MCF 10A (cell line): Measurements from ENCODE around the gene NFIA. TPM values are rescaled to one million over a fixed set of nuclear protein-coding genes. Genes with fewer than 3 reads are reported as not detected.

Experiments used
- BruUV-seq: library from RNA; stranded (reverse); fragments of 400-500 nt; replicated peaks from 2 replicates; lab custom pipeline; 2021; lab: Mats Ljungman, UMichigan
- CTCF ChIA-PET: fragments of 300-600 bp; sonication (Branson Sonifier 250); formaldehyde crosslinking; extraction: SDS; loops from one replicate; lab custom pipeline; 2021; ENCODE audit warnings: antibody characterized with exemption, inconsistent platforms; lab: Yijun Ruan, JAX
- POLR2A ChIA-PET: fragments of 300-600, 350-650 bp; sonication (Branson Sonifier 250); formaldehyde crosslinking; extraction: SDS; loops from one replicate; lab custom pipeline; 2020; ENCODE audit warnings: antibody characterized with exemption, inconsistent platforms; lab: Yijun Ruan, JAX
- DNase-seq: peaks from one replicate; pipeline ENCODE4 v3.0.0-alpha.2; 2018; ENCODE audit not compliant: unreplicated experiment
- H3K27ac Mint-ChIP-seq: one replicate; pipeline ENCODE4 v1.8.0; 2022; ENCODE audit warnings: mild to moderate bottlenecking, low read depth, mixed read lengths; ENCODE audit not compliant: unreplicated experiment
- H3K27me3 Mint-ChIP-seq: one replicate; pipeline ENCODE4 v1.8.0; 2022; ENCODE audit warnings: mixed read lengths; ENCODE audit not compliant: insufficient read depth, unreplicated experiment
- H3K36me3 Mint-ChIP-seq: one replicate; pipeline ENCODE4 v1.8.0; 2022; ENCODE audit warnings: mild to moderate bottlenecking, moderate library complexity, mixed read lengths; ENCODE audit not compliant: insufficient read depth, unreplicated experiment
- H3K4me1 Mint-ChIP-seq: one replicate; pipeline ENCODE4 v1.8.0; 2022; ENCODE audit warnings: mixed read lengths; ENCODE audit not compliant: insufficient read depth, unreplicated experiment
- H3K4me3 Mint-ChIP-seq: one replicate; pipeline ENCODE4 v1.8.0; 2022; ENCODE audit warnings: mild to moderate bottlenecking, moderate library complexity, mixed read lengths; ENCODE audit not compliant: unreplicated experiment
- H3K9me3 Mint-ChIP-seq: one replicate; pipeline ENCODE4 v1.8.0; 2022; ENCODE audit warnings: mixed read lengths; ENCODE audit not compliant: unreplicated experiment
- CTCF ChIP-seq: fragments of 200-600 bp; IDR thresholded peaks from one replicate; pipeline ENCODE4 v1.8.0; 2022; ENCODE audit warnings: antibody characterized with exemption, mild to moderate bottlenecking; ENCODE audit not compliant: unreplicated experiment
- intact Hi-C: fragments of 100-400 bp; cut with micrococcal nuclease; formaldehyde crosslinking; loops from 2 replicates; pipeline ENCODE4 v1.14.1; 2022
- total RNA-seq: library from RNA; stranded (reverse); gene quantifications from 2 replicates; pipeline ENCODE4 v1.2.3, GENCODE V29; 2022

The NFIA gene
- total RNA-seq, 1 experiment from 2014 or later = 54.8 TPM

DNA sequence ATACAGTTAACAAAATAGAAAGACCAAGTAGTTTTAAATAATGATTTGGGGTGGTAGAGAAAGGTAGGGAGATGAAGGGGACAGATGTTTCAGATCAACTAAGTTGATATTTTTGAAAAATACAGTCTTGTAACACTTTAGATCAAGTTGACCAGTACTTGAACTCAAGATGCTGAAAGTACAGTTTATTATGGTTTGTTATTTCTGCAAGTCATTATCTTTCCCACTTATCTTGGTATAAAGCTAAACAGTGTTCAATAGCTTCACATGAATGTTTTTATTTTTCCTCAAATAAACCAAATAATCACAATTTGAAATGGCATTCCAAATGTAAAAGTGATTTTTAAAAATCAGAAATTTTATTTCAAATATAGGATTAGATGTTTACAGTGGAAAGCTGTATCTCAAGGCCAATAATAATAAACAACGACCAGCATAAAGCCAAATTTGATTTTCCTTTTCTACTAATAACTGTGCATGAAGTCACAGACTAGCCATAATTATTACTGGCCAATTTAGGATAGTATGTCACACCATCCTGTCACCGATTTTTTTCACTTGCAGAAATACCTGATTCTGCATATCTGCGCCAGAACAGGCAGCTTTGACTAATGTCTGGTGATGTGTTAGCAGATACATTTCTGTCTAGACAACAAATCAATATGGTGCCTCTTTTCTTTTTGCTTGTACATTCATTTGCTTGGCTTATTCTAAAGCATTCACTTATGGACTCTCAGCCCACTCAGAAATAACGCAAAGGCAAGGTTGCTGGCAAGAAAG lies 322.4 kb downstream of the NFIA start:
- Mint-ChIP-seq H3K27ac (peak overlapping the region; percentile 31), H3K27me3 (no peaks in the 10 kb centered on the region), H3K4me1 (no peaks in the 10 kb centered on the region), H3K4me3 (no peak overlapping the region), H3K9me3 (no peaks in the 10 kb centered on the region), H3K36me3 (peaks cover 33% of the 10 kb centered on the region)
- DNase-seq = no peak
- no TSS peak for BruUV-seq
- ChIA-PET POLR2A (interaction anchor here (0.8 kb wide), 1 partner anchor 64 kb away, joined by 4 read pairs; no protein-coding TSS in a partner anchor), CTCF (interaction anchor here (0.6 to 0.9 kb wide), 3 partner anchors 49 to 513 kb away, joined by 3 to 4 read pairs (median 3); no protein-coding TSS in a partner anchor)
- no peak for TF ChIP-seq CTCF
- intact Hi-C loops = no loop called here

GRCh38 chr1:61406467-61406866 lies 324.1 kb downstream of the NFIA start:
- Mint-ChIP-seq H3K27ac (no peak overlapping the region), H3K4me1 (no peaks in the 10 kb centered on the region), H3K4me3 (no peak overlapping the region), H3K36me3 (peaks cover 41% of the 10 kb centered on the region), H3K27me3 (no peaks in the 10 kb centered on the region), H3K9me3 (no peaks in the 10 kb centered on the region)
- DNase-seq = no peak
- BruUV-seq = no TSS peak
- ChIA-PET CTCF (interaction anchor here (0.6 kb wide), 1 partner anchor 240 kb away, joined by 3 read pairs; no protein-coding TSS in a partner anchor), POLR2A (no interaction called here)
- TF ChIP-seq CTCF = no peak
- intact Hi-C loops = no loop called here

- H3K4me1 Mint-ChIP-seq = no peaks in the 10 kb centered on the region
- H3K27me3 Mint-ChIP-seq = no peaks in the 10 kb centered on the region
- DNase-seq = no peak
- ChIA-PET CTCF (interaction anchor here (0.8 kb wide), 1 partner anchor 17 kb away, joined by 4 read pairs; no protein-coding TSS in a partner anchor), POLR2A (interaction anchor here (1.0 to 1.2 kb wide), 3 partner anchors 9 to 363 kb away, joined by 3 to 4 read pairs (median 4); no protein-coding TSS in a partner anchor)
- no peak overlapping the region for H3K4me3 Mint-ChIP-seq
- peaks cover 37% of the 10 kb centered on the region for H3K36me3 Mint-ChIP-seq
- no peaks in the 10 kb centered on the region for H3K9me3 Mint-ChIP-seq
- no peak for TF ChIP-seq CTCF
- no peak overlapping the region for H3K27ac Mint-ChIP-seq
- intact Hi-C loops = no loop called here
- BruUV-seq = no TSS peak
Measured at GRCh38 chr1:61412601-61413000, 330.2 kb downstream of the NFIA start.

DNA sequence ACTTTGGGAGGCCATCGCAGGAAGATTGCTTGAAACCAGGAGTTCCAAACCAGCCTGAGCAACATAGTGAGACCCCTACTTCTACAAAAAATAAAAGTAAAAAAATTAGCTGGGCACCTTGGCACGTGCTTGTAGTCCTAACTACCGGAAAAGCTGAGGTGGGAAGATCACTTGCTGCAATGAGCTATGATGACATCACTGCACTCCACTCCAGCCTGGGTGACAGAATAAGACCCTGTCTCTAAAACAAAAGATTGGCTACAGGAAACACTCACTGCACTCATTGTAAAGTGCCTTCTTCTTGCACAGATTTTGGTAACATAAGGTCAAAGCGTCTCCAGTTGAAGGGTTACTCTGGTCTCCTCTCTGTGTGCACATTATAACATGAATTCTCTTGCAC lies 336.8 kb downstream of the NFIA start:
- no peak for TF ChIP-seq CTCF
- intact Hi-C loops = no loop called here
- POLR2A ChIA-PET = interaction anchor here (0.5 kb wide), 1 partner anchor 170 kb away, joined by 5 read pairs; no protein-coding TSS in a partner anchor
- Mint-ChIP-seq H3K27me3 (no peaks in the 10 kb centered on the region), H3K4me3 (no peak overlapping the region), H3K4me1 (no peaks in the 10 kb centered on the region), H3K9me3 (no peaks in the 10 kb centered on the region), H3K36me3 (peaks cover 23% of the 10 kb centered on the region), H3K27ac (no peak overlapping the region)
- CTCF ChIA-PET = no interaction called here
- no TSS peak for BruUV-seq
- no peak for DNase-seq
